ENCODE measurements around the gene BMP2K.
A peak's percentile ranks its signal among the peaks of the same experiment; 100 is the strongest.
"Not testable (repeated sequence)": the region's sequence is repeated elsewhere in the genome, so short reads cannot be mapped to it uniquely, and the experiment has no call there.

BMP2K gene

GRCh38 chr4:78765432-78766006, 10.6 kb upstream of the BMP2K start:
- DNase-seq: no peak

GRCh38 chr4:78766026-78766425, 10.1 kb upstream of the BMP2K start:
- DNase-seq: no peak

DNA sequence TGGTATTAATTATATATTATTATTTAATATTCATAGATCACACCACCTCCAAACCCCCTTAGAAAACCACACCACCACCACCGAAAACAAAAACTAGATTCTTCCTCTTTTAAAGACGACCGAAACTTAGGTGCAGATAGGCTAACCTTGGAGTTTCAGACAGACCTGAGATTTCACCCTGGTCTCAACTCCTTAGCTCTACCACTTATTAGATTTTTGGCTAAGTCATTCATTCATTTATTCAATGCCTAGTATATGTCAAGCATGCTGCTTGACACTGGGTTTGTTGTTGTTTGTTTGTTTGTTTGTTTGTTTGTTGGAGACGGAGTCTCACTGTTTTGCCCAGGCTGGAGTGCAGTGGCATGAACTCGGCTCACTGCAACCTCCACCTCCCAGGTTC, 9.5 kb upstream of the BMP2K start:
- DNase-seq: no peak

GRCh38 chr4:78767350-78767749, 8.8 kb upstream of the BMP2K start:
- DNase-seq: no peak

DNA sequence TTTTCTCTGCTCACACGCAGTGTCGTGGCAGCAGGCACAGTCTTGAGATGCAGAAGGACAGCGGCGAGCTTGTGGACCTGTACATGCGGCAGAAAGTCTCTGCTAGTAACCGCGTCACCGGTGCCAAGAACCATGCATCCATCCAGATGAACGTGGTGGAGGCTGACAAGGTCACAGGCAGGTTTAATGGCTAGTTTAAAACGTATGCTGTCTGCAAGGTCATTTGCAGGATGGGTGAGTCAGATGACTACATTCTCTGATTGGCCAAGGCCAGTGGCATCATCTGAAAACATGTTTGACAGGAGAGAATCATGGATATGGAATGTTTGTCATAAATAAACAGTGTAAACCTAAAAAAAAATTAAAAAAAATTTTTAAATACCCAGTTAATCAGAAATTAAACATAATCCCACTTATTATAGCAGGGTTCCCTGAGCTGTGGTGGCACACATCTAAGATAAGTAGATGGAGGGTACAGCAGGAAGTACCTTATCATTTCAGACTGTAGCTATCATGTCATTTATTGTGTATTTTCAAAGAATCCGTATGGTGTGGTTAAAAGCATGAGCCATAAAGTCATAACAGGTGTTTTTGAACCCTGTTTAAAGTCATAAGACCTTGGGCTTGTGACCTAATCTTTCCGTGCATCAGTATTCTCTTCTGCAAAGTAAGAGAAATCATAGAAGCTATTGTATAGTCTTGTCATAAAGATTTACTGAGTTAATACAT, 7.5 kb upstream of the BMP2K start:
- no peak for DNase-seq

GRCh38 chr4:78770091-78770642, 6.0 kb upstream of the BMP2K start:
- DNase-seq: no peak

- DNase-seq: no peak
These were observed 3.5 kb upstream of the BMP2K start for GRCh38 chr4:78772526-78773091.

DNA sequence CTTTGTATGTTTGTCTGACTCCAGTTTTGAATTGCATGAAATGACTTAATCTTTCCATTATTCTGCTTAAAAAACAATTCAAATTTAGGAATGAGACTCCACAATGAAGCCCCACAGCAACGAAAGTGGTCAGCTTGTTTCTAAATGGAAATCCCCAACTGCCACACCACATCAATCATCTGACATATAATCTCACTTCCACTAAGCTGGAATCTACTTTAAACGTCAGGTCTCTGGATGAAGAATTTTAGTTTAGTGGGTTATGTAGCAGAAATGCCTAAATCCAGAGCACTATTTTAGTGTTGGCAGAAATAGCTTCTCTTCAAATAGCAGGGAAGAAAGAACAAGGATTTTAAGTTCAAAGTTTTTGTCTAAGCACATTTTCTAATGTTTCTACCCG, 1.7 kb upstream of the BMP2K start:
- DNase-seq: no peak

DNA sequence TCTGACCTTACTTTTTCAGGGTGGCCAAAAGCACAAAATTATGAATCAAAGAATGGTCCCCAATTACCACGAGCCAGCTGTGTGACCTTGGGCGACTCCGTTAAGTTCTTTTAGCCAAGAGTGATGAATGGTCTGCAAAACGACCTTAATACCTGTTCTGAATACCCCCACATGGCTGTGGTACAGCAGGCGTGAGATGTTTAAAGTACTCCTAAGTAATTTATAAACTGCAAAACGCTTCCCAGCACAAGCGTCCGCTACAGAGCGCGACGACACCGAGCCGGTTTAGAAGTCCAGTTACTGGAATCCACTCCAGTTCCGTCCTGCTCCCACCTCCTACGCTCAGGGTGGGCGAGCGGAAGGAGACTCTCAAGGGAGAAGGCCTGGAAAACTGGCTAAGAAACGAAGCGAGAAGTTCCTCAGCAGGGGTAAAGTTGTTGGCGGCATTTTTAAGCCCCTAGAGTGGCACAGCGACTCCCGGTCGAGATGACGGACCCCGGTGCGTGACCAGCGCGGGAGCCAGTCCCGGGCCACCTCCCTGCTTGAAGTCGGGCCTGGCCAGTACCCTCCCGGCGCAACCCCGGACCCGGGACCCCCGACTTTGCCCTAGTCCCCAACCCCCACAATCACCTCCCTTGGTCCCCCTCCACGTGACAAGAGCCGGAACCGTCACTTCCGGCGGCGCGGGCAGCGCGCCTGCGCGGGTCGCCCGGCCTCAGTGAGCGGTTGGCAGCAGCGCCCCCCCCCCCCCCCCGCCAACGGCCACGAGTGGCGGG, 659 bp upstream of the BMP2K start:
- DNase-seq: peak; percentile 55

DNA sequence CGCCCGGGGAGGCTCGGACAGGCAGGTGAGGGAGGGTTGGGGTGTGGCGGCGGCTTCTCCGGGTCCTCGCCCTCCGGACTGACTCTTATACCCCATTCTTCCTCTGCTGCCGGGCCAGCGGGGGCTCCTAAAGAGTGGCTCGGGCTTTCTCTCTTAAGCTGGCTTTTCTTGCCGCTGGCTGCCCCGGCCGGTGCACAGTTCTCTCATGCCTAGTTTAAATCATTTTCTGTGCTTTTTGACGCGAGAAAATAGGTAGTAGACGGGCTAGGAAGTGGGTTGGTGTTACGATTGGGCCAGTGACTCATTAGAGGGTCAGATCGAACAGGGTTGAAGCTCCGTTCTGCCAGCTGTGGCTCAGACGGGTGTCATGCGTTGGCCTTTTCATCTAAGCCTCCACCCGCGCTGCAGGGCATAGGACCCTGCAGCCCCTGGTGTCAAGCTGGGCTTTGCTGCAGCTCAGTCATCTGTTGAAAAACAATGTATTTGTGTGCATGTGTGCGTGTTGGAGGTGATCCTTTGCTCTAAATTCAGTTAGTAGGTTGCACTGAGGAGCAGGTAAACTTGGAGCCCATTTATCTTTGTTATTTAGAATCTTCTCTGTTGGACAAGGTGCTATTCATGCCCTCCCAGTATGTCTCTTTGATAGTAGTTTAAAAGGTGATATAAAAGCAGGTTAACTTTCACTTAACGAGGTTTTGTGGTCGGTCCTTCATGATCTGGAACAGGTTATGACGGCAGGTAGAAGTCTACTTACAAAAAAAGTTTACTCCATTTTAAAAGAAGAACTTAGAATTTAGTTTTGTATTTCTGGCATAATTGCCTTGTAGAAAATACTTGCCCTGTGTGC, 802 bp downstream of the BMP2K start:
- peak; percentile 31 for DNase-seq

GRCh38 chr4:78777576-78777940, 1.4 kb downstream of the BMP2K start:
- DNase-seq: no peak

DNA sequence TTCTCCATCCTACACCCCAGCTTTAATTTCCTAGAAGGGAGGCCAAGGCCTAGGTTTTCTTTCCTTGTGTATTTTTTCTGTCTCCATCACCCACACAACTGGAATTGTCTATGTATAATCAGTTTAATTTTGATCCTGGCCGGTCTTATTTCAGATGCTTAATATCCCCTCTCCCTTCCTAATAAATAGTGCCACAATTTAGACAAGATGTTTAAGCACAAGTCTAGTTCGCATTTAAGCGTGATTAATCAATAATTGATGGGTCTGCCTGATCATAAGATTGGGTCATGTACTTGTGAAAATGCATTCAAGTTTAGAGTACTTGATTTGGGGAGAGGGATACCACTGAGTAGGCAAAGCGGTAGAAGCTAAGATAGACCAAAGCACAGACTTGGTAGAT, 2.4 kb downstream of the BMP2K start:
- no peak for DNase-seq

- DNase-seq: no peak
These were observed 3.1 kb downstream of the BMP2K start for GRCh38 chr4:78779280-78779679.

GRCh38 chr4:78780093-78780492, 3.9 kb downstream of the BMP2K start:
- DNase-seq: no peak

DNA sequence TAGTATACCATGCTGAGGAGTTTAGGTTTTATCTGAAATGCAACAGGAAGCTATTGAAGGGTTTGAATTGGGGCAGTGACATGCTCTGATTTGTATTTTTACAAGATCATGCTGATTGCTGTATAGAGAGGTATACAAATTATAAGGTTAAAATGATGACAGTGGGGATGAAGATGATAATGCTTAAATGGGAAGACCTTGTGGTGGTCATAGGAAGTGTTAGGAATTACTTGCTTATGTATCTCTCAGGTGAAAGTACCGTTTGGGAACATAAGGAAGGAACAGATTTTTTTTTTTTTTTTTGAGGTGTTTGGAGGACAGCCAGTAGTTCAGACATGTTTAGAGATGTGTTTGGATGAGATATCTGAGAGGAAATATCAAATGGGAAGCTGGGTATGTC, 5.0 kb downstream of the BMP2K start:
- no peak for DNase-seq

GRCh38 chr4:78781924-78782323, 5.8 kb downstream of the BMP2K start:
- DNase-seq: no peak

DNA sequence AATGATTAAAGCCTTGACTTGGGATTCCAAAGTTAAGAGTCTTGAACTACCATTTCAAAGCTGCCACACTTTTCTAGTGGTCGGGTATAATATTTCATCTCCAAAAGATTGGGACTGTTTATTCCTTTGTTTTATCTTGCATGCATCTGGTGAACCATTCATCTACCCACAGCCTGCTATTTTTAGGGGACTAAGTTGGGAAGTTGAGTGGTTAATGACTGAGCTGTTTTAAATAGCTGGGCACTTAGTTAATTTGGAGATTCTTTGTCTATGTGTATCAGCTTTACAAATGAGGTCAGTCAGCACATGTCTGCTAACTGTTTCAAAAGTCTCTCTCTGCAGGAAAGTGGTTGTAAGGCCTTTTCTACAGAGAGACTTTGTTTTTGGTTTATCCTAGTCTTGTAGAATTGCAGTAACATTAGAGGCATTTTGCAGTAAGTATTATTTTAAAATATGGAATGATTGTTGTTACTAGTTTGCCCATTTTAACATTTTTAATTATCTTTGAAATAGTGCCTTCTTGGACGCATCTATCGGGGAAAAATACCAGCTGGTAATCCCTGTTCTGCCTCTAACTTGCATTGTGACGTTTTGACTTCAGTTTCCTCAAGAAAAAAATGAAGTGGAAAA, 8.2 kb downstream of the BMP2K start:
- no peak for DNase-seq

GRCh38 chr4:78787392-78788006, 11.3 kb downstream of the BMP2K start:
- no peak for DNase-seq

- DNase-seq: no peak
These were observed 12.1 kb downstream of the BMP2K start for GRCh38 chr4:78788007-78788889.

GRCh38 chr4:78795594-78796416, 19.7 kb downstream of the BMP2K start:
- DNase-seq: not testable (repeated sequence)

Data from NCI-H526 treated with DMSO at 0.1 percent for 48 hours (cell line).